Stimulated activated CD8-positive, alpha-beta memory T cell treated with anti-CD3 and anti-CD28 coated beads, Interleukin-15, amount 100 ng/mL, for 24 hours (primary cell): ENCODE measurements around the gene NADSYN1.

Source experiments
- DNase-seq: peaks from one replicate; pipeline ENCODE4 v3.0.0-alpha.2; 2020; ENCODE audit warnings: low read depth

Gene NADSYN1

DNA sequence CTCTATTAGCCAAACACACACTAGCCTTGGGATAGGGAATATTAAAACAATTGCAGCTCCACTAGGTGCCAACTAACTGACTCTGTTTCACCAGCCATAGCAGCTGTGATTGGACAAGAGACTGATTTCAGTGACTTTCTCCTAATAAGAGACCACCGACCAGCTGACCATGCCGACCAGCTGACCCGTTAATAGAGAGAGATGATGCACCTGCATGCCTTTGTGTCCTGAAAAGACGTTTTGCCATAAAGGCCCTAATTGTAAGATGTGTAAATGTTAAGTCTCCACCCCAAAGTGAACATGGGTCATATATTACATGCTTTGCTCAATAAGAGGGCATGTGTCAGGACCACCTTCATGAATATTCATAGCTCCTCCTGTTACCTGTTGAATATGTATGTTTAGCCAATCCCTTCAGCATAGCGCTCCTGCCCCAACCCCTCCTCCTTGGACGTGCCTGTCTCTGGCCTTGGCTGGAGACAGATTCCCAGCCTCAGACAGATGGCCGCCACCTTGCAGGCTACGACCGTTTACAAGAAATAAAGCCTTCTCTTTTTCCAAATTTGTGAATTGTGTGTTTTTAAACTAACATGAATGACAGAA is 1.3 kb upstream of the NADSYN1 start:
- DNase-seq = no peak

DNA sequence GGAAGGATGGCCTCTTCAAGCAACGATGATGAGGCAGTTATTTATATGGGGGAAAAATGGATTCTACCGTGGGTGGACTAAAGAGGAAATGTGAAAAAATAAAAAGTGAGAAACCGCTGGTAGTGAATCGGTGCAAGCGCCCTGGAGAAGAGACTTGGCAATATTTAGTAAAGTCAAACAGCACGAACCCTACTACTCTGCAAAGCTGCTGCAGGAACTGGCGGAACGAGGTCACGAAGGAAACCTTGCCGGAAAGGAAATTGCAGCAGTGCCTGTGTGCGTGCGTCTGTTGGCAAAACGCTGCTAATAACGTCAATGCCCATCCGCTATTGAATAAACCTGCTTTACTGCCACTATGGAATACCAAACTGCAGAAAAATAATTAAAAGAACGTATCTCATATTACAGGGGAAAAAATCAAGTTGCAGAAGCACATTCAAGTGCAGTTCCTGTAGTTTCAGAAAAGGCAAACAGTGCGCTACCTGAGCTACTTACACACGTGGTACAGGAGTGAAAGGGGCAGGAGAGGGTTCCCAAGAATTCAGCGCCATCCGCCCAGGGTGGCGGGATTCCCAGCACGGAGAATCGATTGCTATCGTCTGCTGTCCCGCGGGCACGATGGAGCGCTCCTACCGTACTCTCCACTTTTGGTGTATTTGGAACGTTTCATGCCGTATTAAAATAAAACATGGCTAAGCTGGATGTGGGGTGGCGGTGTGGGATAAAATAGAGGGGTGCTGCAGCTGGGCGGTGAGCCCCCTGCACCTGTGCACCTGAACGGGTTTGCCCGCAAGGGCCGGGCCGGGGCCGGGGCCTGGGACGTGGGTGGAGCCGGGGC is 585 bp upstream of the NADSYN1 start:
- no peak for DNase-seq

DNA sequence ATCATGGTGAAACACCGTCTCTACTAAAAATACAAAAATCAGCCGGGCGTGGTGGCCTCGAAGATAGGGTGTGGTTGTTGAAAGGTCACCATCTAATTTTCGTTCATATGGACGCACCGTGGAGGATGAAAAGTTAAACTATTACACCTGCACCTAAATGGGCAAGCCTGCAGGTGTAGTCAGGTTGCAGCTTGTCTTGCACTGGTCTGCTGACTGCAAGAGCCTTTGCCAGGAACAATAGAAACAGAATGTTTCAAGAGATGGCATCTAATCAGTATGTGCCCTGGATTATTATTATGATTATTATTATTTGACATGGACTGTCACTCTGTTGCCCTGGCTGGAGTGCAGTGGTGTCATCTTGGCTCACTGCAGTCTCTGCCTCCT is 908 bp downstream of the NADSYN1 start:
- no peak for DNase-seq

DNA sequence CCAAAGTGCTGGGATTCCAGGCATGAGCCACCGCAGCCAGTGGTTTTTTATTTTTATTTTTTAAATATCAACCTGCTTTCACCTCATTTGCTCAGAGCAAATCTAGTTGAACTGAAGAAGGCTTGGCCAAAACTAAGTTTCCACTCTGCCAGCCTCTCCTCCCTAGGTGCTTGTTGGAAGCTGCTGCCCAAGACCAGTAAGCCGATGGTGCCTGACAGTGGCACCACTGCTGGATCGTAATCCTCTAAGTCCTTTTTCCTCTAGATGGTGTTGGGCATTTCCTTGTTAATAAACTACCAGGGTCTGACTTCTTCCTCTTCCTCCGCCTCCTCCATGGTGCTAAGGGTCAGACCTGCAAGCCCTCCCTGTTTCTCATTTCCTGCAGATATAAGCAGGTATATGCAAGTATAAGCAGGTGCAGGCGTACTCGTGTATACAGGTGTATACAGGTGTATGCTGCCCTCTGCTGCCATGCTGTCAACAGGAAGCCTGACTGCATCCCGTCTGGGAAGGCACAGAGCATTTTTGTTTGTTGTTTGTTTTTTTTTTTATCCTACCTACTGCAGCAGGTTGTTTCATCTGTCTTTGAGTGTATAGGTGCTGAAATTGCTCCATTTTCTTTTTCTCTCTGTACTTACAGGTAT is 1.6 kb downstream of the NADSYN1 start:
- DNase-seq = no peak

DNA sequence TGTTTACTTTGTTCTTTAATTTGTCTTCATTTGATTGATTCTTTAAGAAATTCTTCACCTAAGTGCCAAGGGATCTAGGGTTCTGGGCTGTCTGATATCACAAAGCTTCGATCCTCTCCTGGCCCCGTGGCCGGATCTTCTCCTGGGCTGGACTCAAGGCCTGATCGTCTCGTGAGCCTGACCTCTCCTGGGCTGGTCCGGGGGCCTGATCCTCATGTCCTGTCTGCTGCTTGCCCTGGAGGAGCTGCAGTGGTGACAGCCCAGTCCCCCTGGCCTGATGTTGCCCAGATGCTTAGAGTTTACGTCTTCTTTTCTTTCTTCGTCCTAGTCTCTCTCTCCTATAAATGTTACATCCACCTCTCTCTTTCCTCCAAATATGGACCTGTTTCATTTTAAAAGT is 3.3 kb downstream of the NADSYN1 start:
- no peak for DNase-seq

DNA sequence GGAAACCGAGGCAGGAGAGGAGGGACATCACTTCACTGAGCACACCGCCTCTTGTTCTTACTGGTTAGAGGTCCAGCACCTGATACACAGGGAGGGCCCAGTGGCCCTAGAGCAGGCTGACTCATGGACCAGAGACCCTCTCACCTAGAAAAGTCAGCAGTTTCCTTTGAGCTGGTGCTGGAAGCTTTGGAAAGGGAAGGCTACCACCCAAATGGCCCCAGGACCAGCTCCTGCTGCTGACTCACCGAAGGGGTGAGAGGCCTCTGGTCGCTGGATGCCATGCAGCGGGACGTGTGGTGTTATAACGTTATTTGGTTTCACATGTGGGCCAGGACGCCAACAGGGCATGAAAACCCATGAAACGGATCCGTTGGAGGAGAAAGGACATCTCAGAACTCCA is 3.8 kb downstream of the NADSYN1 start:
- no peak for DNase-seq

DNA sequence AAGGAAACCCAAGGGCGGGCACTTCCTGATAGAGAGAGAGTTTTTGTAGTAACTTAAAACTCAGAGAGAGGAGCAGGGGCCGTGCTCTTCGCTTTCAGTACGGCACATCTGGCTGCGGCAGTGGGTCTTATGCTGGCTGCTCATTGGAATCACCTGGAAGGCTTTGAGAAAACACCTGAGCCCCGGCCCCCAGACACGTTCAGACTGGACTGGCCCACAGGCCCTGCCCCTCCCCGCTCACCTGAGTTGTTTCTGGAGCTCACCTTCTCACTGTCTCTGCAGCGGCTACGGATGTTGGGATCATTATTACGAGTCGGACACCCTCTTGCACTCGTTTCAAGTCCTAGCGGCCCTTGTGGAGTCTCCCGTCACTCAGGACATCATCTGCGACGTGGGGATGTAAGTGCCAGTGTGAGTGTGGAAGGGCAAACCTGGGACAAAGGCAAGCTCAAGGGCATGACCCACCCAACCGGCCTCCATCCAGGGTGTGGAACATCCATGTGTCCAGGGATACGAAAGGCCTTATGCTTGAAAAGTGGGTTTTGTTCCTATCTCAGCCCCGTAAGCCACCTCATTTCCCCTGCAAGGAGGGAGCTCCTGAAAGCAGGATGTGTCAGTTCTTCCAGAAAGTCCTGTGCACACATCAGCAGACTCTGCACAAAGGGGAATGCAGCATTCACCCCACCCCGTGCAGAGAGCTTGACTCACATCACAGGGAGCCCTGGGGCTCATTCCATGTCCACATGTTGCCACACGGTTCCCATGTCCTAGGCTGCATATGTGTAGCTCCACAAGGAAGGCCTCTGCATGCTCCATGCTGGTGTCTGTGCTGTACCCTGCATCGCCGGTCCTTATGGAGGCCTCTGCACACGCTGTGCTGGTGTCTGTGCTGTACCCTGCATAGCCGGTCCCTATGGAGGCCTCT is 5.4 kb downstream of the NADSYN1 start:
- DNase-seq = no peak

DNA sequence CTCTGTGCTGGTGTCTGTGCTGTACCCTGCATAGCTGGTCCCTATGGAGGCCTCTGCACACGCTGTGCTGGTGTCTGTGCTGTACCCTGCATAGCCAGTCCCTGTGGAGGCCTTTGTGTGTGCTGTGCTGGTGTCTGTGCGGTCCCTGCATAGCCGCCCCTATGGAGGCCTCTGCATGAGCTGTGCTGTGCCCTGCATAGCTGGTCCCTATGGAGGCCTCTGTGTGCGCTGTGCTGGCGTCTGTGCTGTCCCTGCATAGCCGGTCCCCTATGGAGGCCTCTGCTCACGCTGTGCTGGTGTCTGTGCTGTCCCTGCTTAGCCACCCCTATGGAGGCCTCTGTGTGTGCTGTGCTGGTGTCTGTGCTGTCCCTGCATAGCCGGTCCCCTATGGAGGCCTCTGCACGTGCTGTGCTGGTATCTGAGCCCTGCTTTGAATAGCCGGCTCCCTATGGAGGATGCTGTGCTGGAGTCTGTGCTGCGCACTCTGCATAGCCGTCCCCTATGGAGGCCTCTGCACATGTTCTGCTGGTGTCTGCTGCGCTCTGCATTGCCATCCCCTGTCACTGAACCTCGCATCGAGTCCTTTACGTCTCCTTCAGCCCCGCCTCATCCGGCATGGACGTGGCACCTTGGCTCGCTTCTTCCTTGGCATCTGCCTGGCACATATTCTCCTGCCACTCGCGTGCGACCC is 6.2 kb downstream of the NADSYN1 start:
- DNase-seq = no peak

DNA sequence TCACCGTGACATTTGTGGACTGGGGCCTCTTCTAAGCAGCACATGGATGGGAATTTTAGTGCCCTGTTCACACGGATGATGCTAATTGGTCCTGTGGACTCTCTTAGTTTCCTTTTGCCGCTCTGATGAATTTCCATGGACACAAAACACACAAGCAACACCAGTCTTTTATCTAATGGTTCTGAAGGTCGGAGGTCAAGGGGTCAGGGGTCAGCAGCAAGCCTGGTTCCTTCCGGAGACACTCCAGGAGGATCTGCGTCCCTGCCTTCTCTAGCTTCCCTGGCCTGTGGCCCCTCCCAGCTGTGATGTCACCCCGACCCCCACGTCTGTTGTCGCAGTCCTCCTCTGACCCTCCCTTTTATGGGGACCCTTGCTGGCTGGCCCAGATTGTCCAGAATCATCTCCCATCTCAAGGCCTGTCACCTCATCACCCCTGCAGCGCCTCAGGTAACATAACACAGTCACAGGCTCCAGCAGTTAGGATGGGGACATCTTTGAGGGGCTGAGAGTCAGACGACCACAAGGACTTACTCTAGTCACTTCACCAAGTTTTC is 6.8 kb downstream of the NADSYN1 start:
- no peak for DNase-seq

DNA sequence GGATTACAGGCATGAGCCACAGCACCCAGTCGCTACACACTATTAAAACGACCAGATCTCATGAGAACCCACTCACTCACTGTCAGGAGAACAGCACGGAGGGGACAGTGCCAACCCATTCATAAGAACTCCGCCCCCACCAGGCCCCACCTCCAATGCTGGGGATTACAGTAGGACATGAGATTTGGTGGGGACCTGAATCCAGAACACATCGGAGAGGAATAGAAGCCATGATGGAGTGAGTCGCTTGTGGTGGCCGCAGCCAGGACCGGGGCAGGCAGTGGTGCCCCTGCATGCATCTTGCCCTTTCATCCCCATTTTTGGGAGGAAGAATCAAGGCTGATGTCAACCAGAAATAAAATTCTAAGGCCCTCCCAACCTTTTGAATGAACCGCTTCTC is 8.7 kb downstream of the NADSYN1 start:
- DNase-seq = no peak

DNA sequence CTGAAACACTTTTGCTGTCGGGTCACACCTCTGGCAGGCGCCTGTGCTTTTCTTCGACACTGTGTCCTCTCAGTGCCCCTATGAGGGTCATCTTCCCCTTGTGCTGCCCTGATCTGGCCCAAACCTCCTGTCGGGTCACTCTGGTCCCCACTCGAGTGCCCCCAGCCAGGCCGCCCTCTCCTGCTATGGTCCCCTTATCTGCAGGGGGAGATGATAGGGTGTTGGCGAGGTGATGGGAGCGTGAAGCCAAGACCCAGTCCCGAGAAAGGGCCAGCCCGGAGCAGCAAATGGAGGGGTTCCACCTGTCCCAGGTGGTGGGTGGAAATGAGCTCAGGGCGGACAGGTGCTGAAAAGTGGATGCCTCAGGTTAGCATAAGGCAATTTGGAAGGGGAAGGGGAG is 9.7 kb downstream of the NADSYN1 start:
- no peak for DNase-seq

DNA sequence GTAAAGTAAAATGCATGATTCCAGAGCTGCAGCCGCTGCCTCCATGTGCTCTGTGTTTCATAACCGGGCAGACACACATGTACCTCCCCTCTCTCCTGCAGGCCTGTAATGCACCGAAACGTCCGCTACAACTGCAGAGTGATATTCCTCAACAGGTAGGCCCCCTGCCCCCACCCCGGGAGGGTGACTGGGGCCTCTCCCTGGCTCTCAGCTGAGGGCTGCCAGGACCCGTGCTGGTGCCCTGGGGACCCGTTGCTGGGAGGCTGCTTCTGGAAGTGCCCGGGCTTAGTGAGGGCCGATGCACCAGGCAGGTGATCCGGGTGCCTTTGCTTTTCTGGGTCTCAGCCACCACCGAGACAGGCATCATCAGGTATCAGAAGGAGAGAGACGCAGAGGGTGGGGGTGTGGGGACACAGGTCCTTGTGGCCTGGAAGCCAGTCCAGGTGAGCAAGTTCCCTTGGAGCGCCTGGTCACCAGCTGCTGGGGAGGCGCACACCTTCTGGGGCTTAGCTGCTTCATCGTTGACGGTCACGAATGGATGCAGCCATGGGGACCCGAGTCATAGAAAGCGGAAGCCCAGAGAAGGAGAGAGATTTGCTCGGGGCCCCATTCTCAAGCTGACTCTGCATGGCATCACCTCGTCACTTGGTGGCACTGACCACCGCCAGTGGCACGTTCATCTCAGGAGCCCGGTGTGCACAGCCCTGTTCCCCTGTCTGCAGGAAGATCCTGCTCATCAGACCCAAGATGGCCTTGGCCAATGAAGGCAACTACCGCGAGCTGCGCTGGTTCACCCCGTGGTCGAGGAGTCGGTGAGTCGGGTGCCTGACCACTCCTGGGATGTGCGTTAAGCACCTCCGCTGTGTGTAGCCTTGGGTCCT is 10.6 kb downstream of the NADSYN1 start:
- no peak for DNase-seq

DNA sequence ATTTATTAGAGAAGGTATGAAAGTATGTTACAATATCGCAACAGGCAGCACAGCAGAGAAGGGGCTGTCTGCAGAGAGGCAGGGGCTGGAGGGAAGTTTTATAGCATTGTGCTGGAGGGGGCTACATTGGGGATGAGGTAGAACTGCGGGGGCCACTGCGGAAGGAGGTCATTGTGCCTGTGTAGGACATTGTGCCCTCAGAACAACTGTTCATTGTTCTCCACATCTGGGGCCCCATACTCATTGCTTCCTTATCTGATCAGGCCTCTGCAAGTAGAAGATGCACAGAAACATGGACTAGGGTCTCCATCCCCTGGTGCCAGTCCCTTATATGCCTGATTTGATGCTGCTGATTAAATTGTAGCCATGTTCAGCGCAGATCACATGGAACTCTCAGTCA is 12.1 kb downstream of the NADSYN1 start:
- DNase-seq = no peak

DNA sequence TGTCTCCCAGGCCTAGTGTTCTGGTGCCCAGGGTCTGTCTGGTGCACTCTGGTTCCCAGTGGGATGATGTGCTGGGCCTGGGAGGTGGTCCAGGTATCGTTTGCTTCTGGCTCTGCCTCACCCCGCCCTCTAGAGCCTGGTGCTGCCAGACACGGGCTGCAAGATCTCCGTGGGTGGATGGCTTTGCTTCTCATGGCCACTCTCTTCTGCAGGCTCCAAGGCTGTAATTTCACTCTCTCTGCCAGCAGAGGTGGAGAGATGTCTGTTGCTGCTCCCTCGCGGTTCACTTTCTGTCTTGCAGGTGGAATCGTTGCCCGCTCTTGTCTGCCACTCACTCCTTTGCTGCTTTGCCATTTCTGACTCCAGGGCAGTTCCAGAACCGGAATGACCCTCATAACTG is 13.4 kb downstream of the NADSYN1 start:
- no peak for DNase-seq

DNA sequence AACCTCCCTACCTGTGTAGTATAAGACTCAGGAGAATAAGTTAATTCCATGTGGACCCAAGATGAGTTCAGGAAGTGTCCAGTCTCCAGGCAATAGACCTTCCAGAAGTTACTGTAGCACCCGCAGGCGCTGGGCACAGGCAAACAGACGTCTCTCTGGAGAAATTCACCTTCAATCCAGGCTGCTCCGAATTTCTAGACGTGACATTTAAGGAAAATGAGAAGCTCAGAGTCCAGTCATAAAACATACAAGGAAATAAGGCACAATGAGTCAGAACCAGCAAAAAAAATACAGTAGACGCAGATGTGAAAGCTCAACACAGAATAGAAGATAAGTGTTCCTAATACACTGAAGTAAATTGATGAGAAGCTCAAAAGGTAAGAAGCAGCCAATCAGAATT is 14.2 kb downstream of the NADSYN1 start:
- no peak for DNase-seq

DNA sequence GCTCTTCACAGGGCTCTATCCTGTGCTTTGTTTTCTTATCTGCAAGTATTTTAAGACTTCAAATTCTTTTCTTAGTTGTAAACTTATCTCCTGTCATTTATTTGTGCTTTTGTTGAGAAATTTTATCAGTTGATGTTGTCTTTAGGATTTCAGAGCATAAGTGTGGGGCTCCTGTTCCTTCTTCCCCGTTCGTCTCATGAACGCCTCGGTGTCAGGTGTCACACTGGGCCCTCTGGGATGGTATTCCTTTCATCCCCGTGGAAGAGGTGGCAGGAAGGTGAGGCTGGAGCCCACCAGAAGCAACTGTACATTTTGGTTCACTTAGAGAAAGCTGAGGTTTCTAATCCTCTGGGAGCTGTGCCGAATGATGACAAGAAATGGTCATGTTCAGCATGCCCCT is 17.9 kb downstream of the NADSYN1 start:
- DNase-seq = no peak

DNA sequence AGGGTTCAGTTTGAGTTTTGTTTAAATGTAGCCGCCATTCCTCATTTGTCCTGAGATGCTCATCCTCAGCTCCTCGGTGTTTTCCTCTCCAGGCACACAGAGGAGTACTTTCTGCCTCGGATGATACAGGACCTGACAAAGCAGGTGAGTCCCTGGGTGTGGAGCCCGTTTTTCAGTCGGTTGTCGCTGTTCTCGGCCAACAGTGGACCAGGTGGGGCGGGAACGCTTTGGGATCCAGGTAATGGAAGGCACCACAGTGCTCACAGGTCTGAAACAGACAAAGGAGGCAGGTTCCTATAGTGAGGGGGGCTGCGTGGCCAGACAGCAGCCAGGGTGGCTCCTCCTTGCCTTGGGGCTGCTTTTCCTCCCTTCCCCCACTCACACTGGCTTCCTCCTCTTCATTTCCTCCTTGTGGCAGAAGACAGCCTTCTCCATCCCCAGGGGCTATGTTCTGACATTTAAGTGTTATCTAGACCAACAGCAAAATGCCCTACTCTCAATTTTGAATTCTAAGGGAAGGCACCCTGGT is 19.4 kb downstream of the NADSYN1 start:
- DNase-seq = no peak

DNA sequence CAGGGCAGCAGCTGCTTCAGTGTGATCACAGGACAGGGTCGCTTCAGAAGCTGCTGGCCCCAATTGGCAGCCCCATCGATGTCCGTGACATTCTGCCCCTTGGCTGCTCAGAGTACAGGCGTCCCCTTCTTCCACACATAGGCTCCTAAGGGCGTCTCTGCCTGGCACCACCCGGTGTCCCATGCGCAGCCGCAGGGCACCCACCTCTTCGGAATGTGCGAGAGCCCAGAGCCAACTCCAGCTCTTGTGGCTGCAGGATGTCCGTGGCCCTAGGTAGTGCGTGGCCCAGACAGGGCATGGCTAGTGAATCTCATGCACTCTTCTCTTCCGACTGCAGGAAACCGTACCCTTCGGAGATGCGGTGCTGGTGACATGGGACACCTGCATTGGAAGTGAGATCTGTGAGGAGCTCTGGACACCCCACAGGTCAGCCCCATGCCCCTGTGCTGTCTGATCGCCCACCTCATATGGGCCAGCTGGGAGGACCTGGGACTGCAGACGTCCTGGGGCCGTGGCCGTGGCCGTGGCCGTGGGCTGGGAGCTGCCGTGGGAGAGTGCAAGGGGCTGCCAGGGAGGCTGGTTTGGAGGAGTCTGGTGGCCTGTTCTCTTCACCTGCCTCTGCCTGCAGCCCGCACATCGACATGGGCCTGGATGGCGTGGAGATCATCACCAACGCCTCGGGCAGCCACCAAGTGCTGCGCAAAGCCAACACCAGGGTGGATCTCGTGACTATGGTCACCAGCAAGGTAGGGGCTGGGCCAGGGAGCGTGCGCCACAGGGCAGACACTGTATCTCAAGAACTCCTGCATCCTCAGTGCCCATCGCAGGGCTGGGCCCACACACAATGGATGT is 20.2 kb downstream of the NADSYN1 start:
- DNase-seq = no peak

DNA sequence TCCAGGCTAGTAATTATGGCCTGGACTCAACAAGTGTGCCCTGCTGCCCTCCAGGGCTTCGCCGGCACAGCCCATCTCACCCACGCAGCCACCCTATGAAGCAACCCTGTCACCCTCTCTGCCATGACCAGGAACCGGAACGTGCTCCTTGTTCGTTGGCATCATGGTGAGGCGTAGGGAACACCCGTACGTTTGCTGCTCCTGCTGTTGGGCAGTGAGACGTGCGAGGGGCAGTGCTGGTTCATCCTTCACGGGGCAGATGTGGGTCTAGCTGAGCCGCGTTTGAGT is 20.7 kb downstream of the NADSYN1 start:
- DNase-seq = no peak
